A549 (cell line): ENCODE data around the gene COQ8B. TPM values are rescaled to one million over a fixed set of nuclear protein-coding genes. Genes with fewer than 3 reads are reported as not detected.
A peak's percentile ranks its signal among the peaks of the same experiment; 100 is the strongest.

Source experiments
- ATAC-seq, 2 experiments: fragments of 200-7000 bp in 1 of 2; fragments of >200 bp in 1 of 2; cut with Nextera tagmentation in 1 of 2; cut with Tn5 transposase in 1 of 2; 3 replicates each; pipeline versions ENCODE4 v1.8.0 to v1.9.1; 2018 to 2020; ENCODE audit warnings: mild to moderate bottlenecking in 1 of 2, moderate library complexity in 1 of 2
- CTCF ChIA-PET: fragments of 300-600 bp; sonication (Branson Sonifier 250); formaldehyde crosslinking; extraction: SDS; loops from one replicate; lab custom pipeline; 2021; ENCODE audit warnings: antibody characterized with exemption, inconsistent platforms; lab: Yijun Ruan, JAX
- POLR2A ChIA-PET: fragments of 350-600 bp; formaldehyde crosslinking; extraction: SDS; loops from one replicate; lab custom pipeline; 2021; ENCODE audit warnings: antibody characterized with exemption, inconsistent platforms; lab: Yijun Ruan, JAX
- DNase-seq, 2 experiments: peaks; one replicate each; pipeline versions ENCODE4 v3.0.0 to v3.0.0-alpha.2; 2011 to 2016; ENCODE audit warnings: low read depth in 1 of 2, low spot score in 1 of 2
- FAIRE-seq: peaks from 2 replicates; lab custom pipeline; 2011; peaks lifted over from hg19 to GRCh38; lab: Jason Lieb, UNC
- H3K27ac ChIP-seq, 2 experiments: fragments of >200 bp; sonication (Bioruptor Twin); formaldehyde crosslinking; 3 replicates each; pipeline ENCODE4 v1.5.1; 2016 to 2017
- H3K4me1 ChIP-seq: fragments of >200 bp; sonication (Bioruptor Twin); formaldehyde crosslinking; 3 replicates; pipeline ENCODE4 v1.6.1; 2016
- H3K4me2 ChIP-seq: fragments of >200 bp; sonication (Bioruptor Twin); formaldehyde crosslinking; 3 replicates; pipeline ENCODE4 v1.6.1; 2016
- H3K4me3 ChIP-seq: fragments of >200 bp; sonication (Bioruptor Twin); formaldehyde crosslinking; 3 replicates; pipeline ENCODE4 v1.5.1; 2016
- H3K9me3 ChIP-seq: fragments of >200 bp; sonication (Bioruptor Twin); formaldehyde crosslinking; 3 replicates; pipeline ENCODE4 v1.6.1; 2016
- BCL3 ChIP-seq: fragments of >200 bp; sonication (Bioruptor Twin); formaldehyde crosslinking; IDR thresholded peaks from 3 replicates; pipeline ENCODE4 v1.6.1; 2016
- CBX2 ChIP-seq: fragments of 200-600 bp; sonication (generic); IDR thresholded peaks from 2 replicates; pipeline ENCODE4 v1.6.1; 2016; ENCODE audit warnings: low read depth, mild to moderate bottlenecking, borderline replicate concordance
- CEBPB ChIP-seq, 2 experiments: fragments of >200 bp in 1 of 2; sonication (Bioruptor Twin) in 1 of 2; formaldehyde crosslinking in 1 of 2; IDR thresholded peaks; 2 replicates each; pipeline ENCODE4 v1.6.1; 2012 to 2016
- CHD4 ChIP-seq: fragments of 200-600 bp; sonication (generic); IDR thresholded peaks from 2 replicates; pipeline ENCODE4 v1.6.1; 2016; ENCODE audit warnings: antibody characterized with exemption, mild to moderate bottlenecking, borderline replicate concordance
- E2F6 ChIP-seq: IDR thresholded peaks from 2 replicates; pipeline ENCODE4 v1.6.1; 2012; ENCODE audit warnings: low read depth, borderline replicate concordance
- EHF ChIP-seq: fragments of 250-450 bp; sonication (Bioruptor Pico); IDR thresholded peaks from 2 replicates; pipeline ENCODE4 v1.5.0; 2020; ENCODE audit warnings: mild to moderate bottlenecking
- EP300 ChIP-seq, 2 experiments: fragments of >200 bp; sonication (Bioruptor Twin); formaldehyde crosslinking; IDR thresholded peaks; 2 replicates in 1 of 2; 3 replicates in 1 of 2; pipeline ENCODE4 v1.6.1; 2016 to 2017
- ESRRA ChIP-seq: fragments of 150-350 bp; IDR thresholded peaks from 2 replicates; pipeline ENCODE4 v1.6.1; 2014; ENCODE audit warnings: mild to moderate bottlenecking, low read length, borderline replicate concordance
- GATA3 ChIP-seq: IDR thresholded peaks from 2 replicates; pipeline ENCODE4 v1.6.1; 2012; ENCODE audit warnings: borderline replicate concordance
- HDAC2 ChIP-seq: fragments of 200-600 bp; sonication (generic); IDR thresholded peaks from 2 replicates; pipeline ENCODE4 v1.6.1; 2016
- HEYL ChIP-seq: fragments of 250-450 bp; sonication (Bioruptor Pico); IDR thresholded peaks from 2 replicates; pipeline ENCODE4 v1.8.0; 2021; ENCODE audit warnings: mild to moderate bottlenecking, moderate library complexity
- HOXA7 ChIP-seq: fragments of 250-450 bp; sonication (Bioruptor Pico); IDR thresholded peaks from 2 replicates; pipeline ENCODE4 v1.5.0; 2020; ENCODE audit warnings: mild to moderate bottlenecking, moderate library complexity
- JUNB ChIP-seq: fragments of >200 bp; sonication (Bioruptor Twin); formaldehyde crosslinking; IDR thresholded peaks from 2 replicates; pipeline ENCODE4 v1.6.1; 2016
- PBX3 ChIP-seq: IDR thresholded peaks from 2 replicates; pipeline ENCODE4 v1.6.1; 2012
- RAD21 ChIP-seq, 2 experiments: fragments of >200 bp in 1 of 2; sonication (Bioruptor Twin) in 1 of 2; formaldehyde crosslinking in 1 of 2; IDR thresholded peaks in 1 of 2; conservative IDR thresholded peaks in 1 of 2; 2 replicates in 1 of 2; 3 replicates in 1 of 2; pipeline ENCODE4 v1.6.1; 2012 to 2018; ENCODE audit warnings: inconsistent platforms in 1 of 2
- RARB ChIP-seq: fragments of 250-450 bp; sonication (Bioruptor Pico); IDR thresholded peaks from 2 replicates; pipeline ENCODE4 v1.8.0; 2021; ENCODE audit warnings: mild to moderate bottlenecking, moderate library complexity
- RNF2 ChIP-seq: fragments of 200-600 bp; sonication (generic); IDR thresholded peaks from 2 replicates; pipeline ENCODE4 v1.6.1; 2016; ENCODE audit warnings: low read depth, mild to moderate bottlenecking, antibody characterized with exemption, moderate library complexity, borderline replicate concordance
- SREBF2 ChIP-seq: fragments of 450-650 bp; IDR thresholded peaks from 2 replicates; pipeline ENCODE4 v1.6.1; 2014; ENCODE audit warnings: mild to moderate bottlenecking, moderate library complexity
- TP53 ChIP-seq: fragments of 250-450 bp; sonication (Bioruptor Pico); IDR thresholded peaks from 2 replicates; pipeline ENCODE4 v1.5.0; 2021; ENCODE audit warnings: mild to moderate bottlenecking, moderate library complexity
- USF2 ChIP-seq: fragments of 450-650 bp; IDR thresholded peaks from 2 replicates; pipeline ENCODE4 v1.6.1; 2014; ENCODE audit warnings: antibody characterized with exemption
- ZNF302 ChIP-seq: fragments of 250-450 bp; sonication (Bioruptor Pico); IDR thresholded peaks from 2 replicates; pipeline ENCODE4 v1.9.0; 2021; ENCODE audit warnings: inconsistent platforms, mild to moderate bottlenecking, moderate library complexity
- ZSCAN20 ChIP-seq: fragments of 250-450 bp; sonication (Bioruptor Pico); IDR thresholded peaks from 2 replicates; pipeline ENCODE4 v1.8.0; 2022; ENCODE audit warnings: mild to moderate bottlenecking, moderate library complexity
- WGBS: methylation state at CpG from one replicate; pipeline ENCODE4 v1.1.6; 2017; ENCODE audit errors: missing lambda C conversion rate; 5-methylcytosine and 5-hydroxymethylcytosine counted together
- polyA plus RNA-seq, 4 experiments: library from polyadenylated mRNA; depleted of rRNA in 3 of 4; stranded (reverse); fragments of >200 nt; fragmentation: RNase III in 1 of 4; extraction: RNeasy Plus Mini Kit Qiagen cat#74134 plus additional on column Dnase treatment in 1 of 4; gene quantifications; 2 replicates in 3 of 4; 3 replicates in 1 of 4; pipeline ENCODE4 v1.2.3, GENCODE V29; 2011 to 2017

Gene COQ8B
- polyA plus RNA-seq, 2 of the 4 experiments (the other 2 are of a cell fraction): 47.2 to 63.6 TPM

DNA sequence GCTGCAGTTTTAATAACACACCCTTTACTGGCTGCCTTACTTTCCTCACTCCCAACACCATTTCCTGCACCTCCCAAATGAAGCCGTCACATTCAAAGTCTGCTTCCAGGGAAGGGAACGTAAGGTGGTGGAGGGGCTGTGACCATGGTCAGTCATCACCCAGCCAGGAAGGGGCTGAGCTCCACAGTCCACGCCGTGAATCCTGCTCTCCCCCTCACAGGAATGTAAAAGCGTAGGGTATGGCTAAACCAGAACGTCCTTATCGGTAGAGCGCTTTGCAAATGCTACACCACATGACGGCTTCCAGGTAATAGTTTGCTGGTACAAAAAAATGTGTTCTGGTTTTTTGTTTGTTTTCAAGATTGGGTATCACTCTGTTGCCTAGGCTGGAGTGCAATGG, 33.2 kb downstream of the COQ8B start:
- CTCF ChIA-PET: interaction anchor here (1.0 to 14.9 kb wide), 9 partner anchors 10 to 136 kb away, joined by 3 to 140 read pairs (median 6); partner anchors contain the start of gene COQ8B
- peak; percentile 46 for FAIRE-seq
- ATAC-seq: no peak
- TF ChIP-seq RARB (CRISPR knock-in tag): no peak
- Histone ChIP-seq H3K4me1 (peaks cover 12% of the 10 kb centered on the region; the same call in 1 of the 3 replicates), H3K27ac (no peak overlapping the region), H3K9me3 (no peaks in the 10 kb centered on the region), H3K4me3 (no peak overlapping the region), H3K4me2 (no peak overlapping the region)
- no peak for DNase-seq
- WGBS: 96% methylated on average over 9 of the region's 9 CpGs
- POLR2A ChIA-PET: no interaction called here

DNA sequence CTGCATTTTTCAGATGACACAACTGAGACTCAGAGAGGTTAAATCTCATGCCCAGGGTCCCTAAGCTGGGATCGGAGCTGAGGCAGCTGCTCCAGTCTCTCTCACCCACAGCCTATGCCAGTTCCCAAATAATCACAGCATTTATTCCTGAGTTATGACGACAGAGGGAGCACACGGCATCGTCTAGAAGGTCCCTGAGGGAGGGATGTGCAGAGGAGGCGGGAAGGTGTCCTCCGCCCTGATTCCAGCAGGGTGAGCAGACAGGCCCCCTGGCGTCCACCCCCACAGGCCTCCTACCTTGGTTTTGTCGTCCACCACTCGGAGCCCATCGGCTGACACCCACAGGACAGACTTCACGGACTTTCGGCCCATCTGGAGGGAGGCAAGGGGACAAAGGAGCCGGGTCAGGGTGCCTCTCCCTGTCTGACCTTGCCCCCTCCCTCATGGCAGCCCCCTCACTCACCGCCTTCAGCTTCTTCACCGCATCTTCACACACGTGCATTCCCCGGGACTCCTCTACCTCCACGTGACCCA, 34.2 kb downstream of the COQ8B start:
- TF ChIP-seq HDAC2 (no peak), ZNF302 (CRISPR knock-in tag) (no peak), TP53 (no peak), BCL3 (no peak), HEYL (CRISPR knock-in tag) (no peak), CHD4 (no peak), JUNB (no peak), ESRRA (no peak), EP300 (IDR thresholded peaks at IDR 0.05) (no peak), CEBPB (IDR thresholded peaks at IDR 0.05) (no peak), E2F6 (no peak)
- CTCF ChIA-PET: interaction anchor here (0.6 to 14.9 kb wide), 13 partner anchors 9 to 447 kb away, joined by 3 to 140 read pairs (median 5); partner anchors contain the start of gene COQ8B
- no peaks in the 10 kb centered on the region for H3K9me3 ChIP-seq
- 94% methylated on average over 18 of the region's 18 CpGs for WGBS
- H3K4me3 ChIP-seq: no peak overlapping the region
- H3K4me1 ChIP-seq: peaks cover 2% of the 10 kb centered on the region; the same call in 1 of the 3 replicates
- no peak for FAIRE-seq
- POLR2A ChIA-PET: no interaction called here
- H3K4me2 ChIP-seq: no peak overlapping the region
- DNase-seq: no peak
- no peak overlapping the region for H3K27ac ChIP-seq
- ATAC-seq: no peak

- TF ChIP-seq PBX3: no peak
- no peak for TF ChIP-seq EHF (CRISPR knock-in tag)
- TF ChIP-seq CBX2: no peak
- TF ChIP-seq RARB (CRISPR knock-in tag): no peak
- no peak for TF ChIP-seq E2F6
- TF ChIP-seq HEYL (CRISPR knock-in tag): no peak
- no peak for TF ChIP-seq GATA3
- Histone ChIP-seq H3K9me3 (no peaks in the 10 kb centered on the region), H3K4me3 (no peak overlapping the region), H3K27ac (no peak overlapping the region), H3K4me2 (no peak overlapping the region), H3K4me1 (no peaks in the 10 kb centered on the region)
- DNase-seq (no peak), ATAC-seq (no peak; a peak in 1 of 6 replicates), FAIRE-seq (no peak)
- 85% methylated on average over 4 of the region's 4 CpGs for WGBS
- ChIA-PET CTCF (interaction anchor here (0.5 to 14.9 kb wide), 7 partner anchors 9 to 89 kb away, joined by 3 to 140 read pairs (median 4); partner anchors contain the start of genes COQ8B and NUMBL), POLR2A (no interaction called here)
Measured at GRCh38 chr19:40681039-40681438, 35.6 kb downstream of the COQ8B start.

GRCh38 chr19:40677156-40677555, 39.5 kb downstream of the COQ8B start:
- ChIA-PET CTCF (interaction anchor here (0.8 to 14.9 kb wide), 5 partner anchors 11 to 121 kb away, joined by 3 to 140 read pairs (median 4); no protein-coding TSS in a partner anchor), POLR2A (no interaction called here)
- FAIRE-seq (no peak), ATAC-seq (no peak), DNase-seq (no peak)
- TF ChIP-seq USF2 (no peak), SREBF2 (no peak), RAD21 (conservative IDR thresholded peaks at IDR 0.05 in 1 of 2, IDR thresholded peaks at IDR 0.05 in 1 of 2) (no peak), RNF2 (no peak), HDAC2 (no peak), GATA3 (no peak), ZSCAN20 (CRISPR knock-in tag) (no peak), HOXA7 (CRISPR knock-in tag) (no peak)
- WGBS: 96% methylated on average over 23 of the region's 23 CpGs
- Histone ChIP-seq H3K27ac (no peak overlapping the region), H3K4me1 (no peaks in the 10 kb centered on the region), H3K4me2 (no peak overlapping the region), H3K9me3 (no peaks in the 10 kb centered on the region), H3K4me3 (no peak overlapping the region)
